ENCODE measurements around the gene TIMP2. TPM values are rescaled to one million over a fixed set of nuclear protein-coding genes. Genes with fewer than 3 reads are reported as not detected.

Gene TIMP2
- total and polyA plus RNA-seq, 2 of the 13 experiments (the other 11 are each of a cell fraction or from before 2014, with no cell fraction given): 3.8 to 8.5 TPM

DNA sequence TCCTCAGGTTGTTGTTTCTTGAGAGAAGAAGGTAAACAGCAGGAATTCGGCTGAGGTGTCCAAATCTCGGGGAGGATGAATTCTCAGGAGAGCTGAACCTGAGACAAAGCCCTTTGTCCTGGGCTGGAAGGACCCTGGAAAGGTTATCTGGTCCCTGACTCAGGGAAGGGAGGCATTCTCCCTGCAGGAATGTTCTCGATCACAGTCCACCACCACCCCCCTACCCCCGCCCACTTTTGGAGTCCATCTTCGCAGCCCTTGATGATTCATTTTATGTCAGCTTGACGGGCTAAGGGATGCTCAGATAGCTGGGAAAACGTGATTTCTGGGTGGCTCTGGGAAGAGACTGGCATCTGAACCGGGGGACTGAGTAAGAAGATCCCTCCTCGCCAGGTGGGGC, 20.8 kb downstream of the TIMP2 start (continued):
- TF ChIP-seq ZFP82 (CRISPR knock-in tag; IDR thresholded peaks at IDR 0.05; ENCODE audit: borderline replicate concordance): no peak

DNA sequence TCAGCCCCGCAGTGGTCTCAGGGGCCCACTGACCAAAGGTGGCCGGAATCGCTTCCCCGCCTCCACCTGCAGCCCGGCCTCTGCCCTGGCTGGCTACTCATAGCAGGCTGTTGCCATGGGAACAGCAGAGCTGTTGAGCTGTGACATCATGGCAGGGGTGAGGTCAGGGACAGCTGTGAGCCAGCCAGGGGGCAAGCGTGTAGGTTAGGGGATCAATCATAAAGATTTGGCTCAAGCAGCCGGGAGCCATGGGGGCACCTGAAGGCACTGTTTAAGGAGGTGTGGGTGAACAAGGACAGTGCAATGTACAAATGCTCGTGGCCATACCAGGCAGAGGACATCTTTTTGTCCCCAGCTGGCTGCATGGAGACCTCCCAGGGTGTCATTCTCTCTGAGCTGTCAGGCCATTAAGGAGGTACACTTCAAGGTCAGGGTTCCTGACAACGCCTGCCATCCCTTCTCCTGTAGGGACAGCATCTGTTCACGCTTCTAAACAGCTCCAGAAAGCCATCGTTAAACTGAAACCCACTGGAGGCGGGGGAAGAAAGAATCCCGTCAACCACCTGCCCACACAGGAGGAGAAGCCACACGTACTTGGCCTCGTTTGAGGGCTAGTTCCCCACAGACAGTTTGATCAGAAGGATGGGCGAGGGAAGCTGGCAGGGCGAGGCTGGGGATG, 21.9 kb downstream of the TIMP2 start, which contains the start of gene CEP295NL:
TSS of gene CEP295NL (minus strand) at position 101 of the 679 bp plus-strand sequence. CDS start 1,373 bp downstream, outside the sequence.
- DNase-seq (ENCODE audit: low spot score) (peak; percentile 47), ATAC-seq (peak; percentile 61), FAIRE-seq (no peak)
- peaks cover 13% of the 10 kb centered on the region for H3K4me1 ChIP-seq (ENCODE audit: insufficient read depth, low read length)
- no peaks in the 10 kb centered on the region for H3K9me3 ChIP-seq (ENCODE audit: low read length)
- H3K27me3 ChIP-seq (ENCODE audit: control insufficient read depth in 1 of 2, insufficient read depth in 2 of 2, low read length in 2 of 2): no peaks in the 10 kb centered on the region
- WGBS (ENCODE audit: low lambda C conversion rate): 82% methylated on average over 16 of the region's 17 CpGs
- no TSS peak for BruUV-seq (replicated peaks)
- no peaks in the 10 kb centered on the region for H4K20me1 ChIP-seq (ENCODE audit: insufficient read depth, low read length)
- H3K36me3 ChIP-seq (replicated peaks in 1 of 2; ENCODE audit: control insufficient read depth in 1 of 2, insufficient read depth in 2 of 2, low read length in 2 of 2): no peaks in the 10 kb centered on the region; a peak in 1 of 5 replicates
- in situ Hi-C loops (cut with HindIII; ENCODE audit: extremely low pct_ligation_motif_present, low pct_unique_long_range_greater_than_20kb): no loop called here
- no peak within 1 kb of the TSS for H2AFZ ChIP-seq (ENCODE audit: low read length)
- ChIA-PET POLR2A (interaction anchor here (1.1 kb wide), 1 partner anchor 17 kb away, joined by 3 read pairs; no protein-coding TSS in a partner anchor), CTCF (ENCODE audit: low intra/inter-chr PET ratio, low total read pairs) (no interaction called here)
- H3K27ac ChIP-seq (ENCODE audit: extremely low read length, insufficient read depth, low read length): no peak within 1 kb of the TSS
- H3K9ac ChIP-seq (ENCODE audit: insufficient read depth, low read depth, low read length): no peak within 1 kb of the TSS
- H3K4me3 ChIP-seq (replicated peaks in 1 of 3; ENCODE audit: insufficient read depth in 1 of 3, low read depth in 2 of 3, low read length in 3 of 3): no peak within 1 kb of the TSS
- intact Hi-C loops (cut with micrococcal nuclease; ENCODE audit: unreplicated experiment): no loop called here
- no peak within 1 kb of the TSS for H3K4me2 ChIP-seq (ENCODE audit: low read depth, low read length)
- no peaks in the 10 kb centered on the region for H3K79me2 ChIP-seq (ENCODE audit: insufficient read depth, low read length)
- no peak for TF ChIP-seq ATF7 (IDR thresholded peaks at IDR 0.05)
- TF ChIP-seq ATF7 (CRISPR knock-in tag; IDR thresholded peaks at IDR 0.05): 0 out of 2 replicates have a peak, but pooled peaks have one; percentile 29
- no peak for TF ChIP-seq ZFP37 (CRISPR knock-in tag; IDR thresholded peaks at IDR 0.05; ENCODE audit: borderline replicate concordance)
- no peak for TF ChIP-seq STAT5B (CRISPR knock-in tag; IDR thresholded peaks at IDR 0.05)
- no peak for TF ChIP-seq RARA (CRISPR knock-in tag; IDR thresholded peaks at IDR 0.05)
- TF ChIP-seq PAWR (CRISPR knock-in tag; IDR thresholded peaks at IDR 0.05; ENCODE audit: borderline replicate concordance): no peak
- TF ChIP-seq BRD4 (CRISPR knock-in tag; IDR thresholded peaks at IDR 0.05): no peak
- no peak for TF ChIP-seq CBX2 (IDR thresholded peaks at IDR 0.05; ENCODE audit: low read depth, low read length)
- no peak for TF ChIP-seq CBX2 (CRISPR knock-in tag; IDR thresholded peaks at IDR 0.05; ENCODE audit: low read depth)
- peak; percentile 58; the same call in 1 of the 2 replicates for TF ChIP-seq HIVEP1 (CRISPR knock-in tag; IDR thresholded peaks at IDR 0.05)
- TF ChIP-seq KAT2B (IDR thresholded peaks at IDR 0.05; ENCODE audit: borderline replicate concordance, low read depth, low read length): no peak
- peak; percentile 17; the same call in 1 of the 2 replicates for TF ChIP-seq SAP130 (CRISPR knock-in tag; IDR thresholded peaks at IDR 0.05; ENCODE audit: low read depth)
- peak; percentile 85 for TF ChIP-seq RFX3 (CRISPR knock-in tag; IDR thresholded peaks at IDR 0.05)
- TF ChIP-seq RFX5 (IDR thresholded peaks at IDR 0.05; ENCODE audit: low read depth, low read length): peak; percentile 81
- TF ChIP-seq CAMTA2 (CRISPR knock-in tag; IDR thresholded peaks at IDR 0.05; ENCODE audit: borderline replicate concordance): peak; percentile 70; the same call in 1 of the 2 replicates
- TF ChIP-seq, protein P1, sequence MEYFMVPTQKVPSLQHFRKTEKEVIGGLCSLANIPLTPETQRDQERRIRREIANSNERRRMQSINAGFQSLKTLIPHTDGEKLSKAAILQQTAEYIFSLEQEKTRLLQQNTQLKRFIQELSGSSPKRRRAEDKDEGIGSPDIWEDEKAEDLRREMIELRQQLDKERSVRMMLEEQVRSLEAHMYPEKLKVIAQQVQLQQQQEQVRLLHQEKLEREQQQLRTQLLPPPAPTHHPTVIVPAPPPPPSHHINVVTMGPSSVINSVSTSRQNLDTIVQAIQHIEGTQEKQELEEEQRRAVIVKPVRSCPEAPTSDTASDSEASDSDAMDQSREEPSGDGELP (IDR thresholded peaks at IDR 0.05; ENCODE audit: borderline replicate concordance, low read depth): peak; percentile 19; the same call in 1 of the 2 replicates
- TF ChIP-seq ZNF326 (CRISPR knock-in tag; IDR thresholded peaks at IDR 0.05; ENCODE audit: borderline replicate concordance): no peak
- peak; percentile 98 for TF ChIP-seq ZSCAN25 (CRISPR knock-in tag; IDR thresholded peaks at IDR 0.05)
- no peak for TF ChIP-seq HOXD1 (CRISPR knock-in tag; IDR thresholded peaks at IDR 0.05)
- TF ChIP-seq, protein P2, sequence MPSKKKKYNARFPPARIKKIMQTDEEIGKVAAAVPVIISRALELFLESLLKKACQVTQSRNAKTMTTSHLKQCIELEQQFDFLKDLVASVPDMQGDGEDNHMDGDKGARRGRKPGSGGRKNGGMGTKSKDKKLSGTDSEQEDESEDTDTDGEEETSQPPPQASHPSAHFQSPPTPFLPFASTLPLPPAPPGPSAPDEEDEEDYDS (CRISPR knock-in tag; IDR thresholded peaks at IDR 0.05): no peak
- 0 out of 2 replicates have a peak, but pooled peaks have one; percentile 10 for TF ChIP-seq CREB1 (IDR thresholded peaks at IDR 0.05)
- no peak for TF ChIP-seq CREB1 (CRISPR knock-in tag; IDR thresholded peaks at IDR 0.05)
- 0 out of 3 replicates have a peak, but pooled peaks have one; percentile 52 for TF ChIP-seq MXI1 (IDR thresholded peaks at IDR 0.05; ENCODE audit: borderline replicate concordance, low read depth, low read length)
- no peak for TF ChIP-seq ZC3H4 (CRISPR knock-in tag; IDR thresholded peaks at IDR 0.05; ENCODE audit: borderline replicate concordance)
- no peak for TF ChIP-seq ZNF329 (CRISPR knock-in tag; IDR thresholded peaks at IDR 0.05; ENCODE audit: low read depth)
